Activated naive CD8-positive, alpha-beta T cell treated with anti-CD3 and anti-CD28 coated beads, Interleukin-2, amount 10 ng/mL, durations not matched to agents 7 days and 5 days (primary cell): Measurements from ENCODE around the gene ATP6V0A1. TPM values are rescaled to one million over a fixed set of nuclear protein-coding genes. Genes with fewer than 3 reads are reported as not detected.
"Not testable (repeated sequence)": the region's sequence is repeated elsewhere in the genome, so short reads cannot be mapped to it uniquely, and the experiment has no call there.

Experiments used
- ATAC-seq: fragments of 150-1000 bp; cut with Tn5 transposase; one replicate; pipeline ENCODE4 v1.10.0; 2021; ENCODE audit warnings: low read depth, moderate library complexity
- POLR2A ChIA-PET: fragments of 350-600 bp; sonication (Branson Sonifier 250); formaldehyde crosslinking; loops from one replicate; lab custom pipeline; 2021; ENCODE audit warnings: antibody characterized with exemption; lab: Charles Lee
- DNase-seq: peaks from one replicate; pipeline ENCODE4 v3.0.0; 2021
- H3K27ac Mint-ChIP-seq: one replicate; pipeline ENCODE4 v1.8.0; 2022; ENCODE audit warnings: mild to moderate bottlenecking, mixed read lengths
- H3K27me3 Mint-ChIP-seq: one replicate; pipeline ENCODE4 v1.8.0; 2022; ENCODE audit warnings: mild to moderate bottlenecking, moderate library complexity, mixed read lengths
- H3K36me3 Mint-ChIP-seq: one replicate; pipeline ENCODE4 v1.8.0; 2021; ENCODE audit warnings: mild to moderate bottlenecking, mixed read lengths
- H3K4me1 Mint-ChIP-seq: one replicate; pipeline ENCODE4 v1.8.0; 2021; ENCODE audit warnings: mixed read lengths
- H3K4me3 Mint-ChIP-seq: one replicate; pipeline ENCODE4 v1.8.0; 2022; ENCODE audit warnings: mild to moderate bottlenecking, moderate library complexity, mixed read lengths
- H3K9me3 Mint-ChIP-seq: one replicate; pipeline ENCODE4 v1.8.0; 2021; ENCODE audit warnings: mixed read lengths
- total RNA-seq, 2 experiments: library from RNA; stranded (reverse); gene quantifications; one replicate each; pipeline ENCODE4 v1.2.3, GENCODE V29; 2021

ATP6V0A1 gene
- total RNA-seq, 2 experiments from 2014 or later: 8.1 TPM

DNA sequence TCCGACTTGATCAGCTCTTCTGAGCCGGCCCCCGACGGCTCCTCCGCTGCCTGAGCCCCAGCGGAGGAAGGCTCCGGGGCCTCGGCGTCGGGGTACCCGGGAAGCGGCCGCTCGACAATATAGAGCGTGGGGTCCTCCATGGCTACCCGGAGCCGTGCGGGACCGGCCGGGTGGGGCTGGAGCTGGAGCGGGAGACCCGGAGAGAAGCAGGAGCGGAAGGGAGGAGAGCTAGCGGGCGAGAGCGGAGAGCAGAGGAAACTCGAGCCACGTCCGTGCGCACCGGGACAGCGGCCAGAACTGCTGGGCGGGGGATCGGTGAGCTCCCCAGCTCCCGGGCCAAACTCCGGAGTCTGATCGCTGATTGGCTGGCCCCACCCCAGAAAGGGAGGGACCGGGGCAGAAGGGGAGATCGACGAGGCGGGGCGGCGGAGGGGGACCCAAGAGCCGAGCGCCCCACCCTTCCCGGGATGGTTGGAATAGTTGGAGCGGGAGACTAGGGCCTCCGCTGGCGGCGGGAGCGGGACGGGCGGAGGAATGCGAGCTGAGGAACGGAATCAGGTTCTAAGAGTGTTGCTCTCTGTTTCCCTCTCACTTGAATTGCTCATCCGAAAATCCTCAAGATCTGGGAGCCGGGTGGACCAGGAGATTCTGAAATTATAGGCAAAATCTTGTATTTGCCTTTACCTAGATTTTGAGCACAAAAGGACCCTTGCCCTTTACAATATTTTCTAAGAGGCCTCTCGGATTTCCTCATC lies 35.5 kb upstream of the ATP6V0A1 start, which contains the start of gene CAVIN1:
CAVIN1 (minus strand) TSS at position 299 of the 755 bp plus-strand sequence; CDS start at position 140, 159 bp downstream.
- Mint-ChIP-seq H3K27ac (peak within 1 kb of the TSS; percentile 49), H3K4me1 (peaks cover 11% of the 10 kb centered on the region), H3K36me3 (no peaks in the 10 kb centered on the region), H3K4me3 (peak within 1 kb of the TSS; percentile 88), H3K9me3 (no peaks in the 10 kb centered on the region), H3K27me3 (peaks cover 62% of the 10 kb centered on the region)
- POLR2A ChIA-PET: interaction anchor here (1.4 kb wide), 1 partner anchor 144 kb away, joined by 4 read pairs; the partner anchor contains the start of gene MLX
- peak; percentile 58 for DNase-seq
- peak; percentile 24 for ATAC-seq

DNA sequence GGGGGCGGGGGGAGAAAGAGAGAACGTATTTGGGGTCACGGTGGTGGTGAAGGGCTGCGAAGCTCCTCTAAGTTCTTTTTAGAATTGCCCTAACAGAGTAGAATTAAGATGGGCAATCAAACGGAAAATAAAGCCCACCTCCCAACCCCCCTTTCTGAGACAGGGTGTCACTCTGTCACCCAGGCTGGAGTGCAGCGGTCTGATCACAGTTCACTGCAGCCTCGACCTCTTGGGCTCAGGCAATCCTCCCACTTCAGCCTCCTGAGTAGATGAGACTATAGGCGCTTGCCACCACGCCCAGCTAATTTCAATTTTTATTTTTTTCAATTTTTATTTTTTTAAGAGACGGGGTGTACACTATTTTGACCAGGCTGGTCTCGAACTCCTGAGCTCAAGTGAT lies 34.9 kb upstream of the ATP6V0A1 start:
- POLR2A ChIA-PET: interaction anchor here (0.7 kb wide), 1 partner anchor 65 kb away, joined by 3 read pairs; no protein-coding TSS in a partner anchor
- peak overlapping the region; percentile 88 for H3K4me3 Mint-ChIP-seq
- DNase-seq (no peak), ATAC-seq (no peak)
- no peaks in the 10 kb centered on the region for H3K36me3 Mint-ChIP-seq
- peaks cover 11% of the 10 kb centered on the region for H3K4me1 Mint-ChIP-seq
- H3K27ac Mint-ChIP-seq: no peak overlapping the region
- peaks cover 62% of the 10 kb centered on the region for H3K27me3 Mint-ChIP-seq
- no peaks in the 10 kb centered on the region for H3K9me3 Mint-ChIP-seq

DNA sequence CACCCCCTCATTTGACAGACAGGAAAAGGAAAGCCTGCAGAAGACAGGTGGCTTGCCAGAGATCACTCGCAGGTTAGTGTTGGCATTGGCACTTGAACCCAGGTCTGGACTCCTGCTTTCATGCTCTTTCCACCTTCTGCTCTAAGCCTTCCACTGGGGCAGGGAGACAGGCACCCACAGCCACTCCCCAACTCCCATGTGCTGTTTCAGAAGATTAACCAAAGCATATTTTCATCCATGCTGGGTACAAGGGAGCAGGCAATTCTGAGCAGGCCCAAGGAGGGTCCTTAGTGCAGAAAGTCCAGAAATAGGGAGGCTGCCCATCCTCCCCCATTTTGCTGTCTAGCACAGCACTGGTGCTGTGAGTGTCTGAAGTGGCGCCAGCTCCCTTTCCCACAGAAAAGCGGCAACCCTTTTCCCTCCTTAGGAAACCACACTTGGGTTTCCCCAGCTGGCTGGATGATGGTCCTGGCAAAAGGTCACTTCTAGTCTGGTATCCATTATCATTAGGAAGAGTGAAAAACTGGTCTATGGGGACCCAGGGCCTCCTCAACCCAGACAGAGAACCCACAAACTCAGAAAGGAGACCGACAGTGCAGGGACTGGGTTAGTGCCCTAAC lies 33.6 kb upstream of the ATP6V0A1 start:
- no peaks in the 10 kb centered on the region for H3K9me3 Mint-ChIP-seq
- H3K4me3 Mint-ChIP-seq: no peak overlapping the region
- H3K27me3 Mint-ChIP-seq: peaks cover 57% of the 10 kb centered on the region
- POLR2A ChIA-PET: no interaction called here
- peaks cover 8% of the 10 kb centered on the region for H3K4me1 Mint-ChIP-seq
- no peak overlapping the region for H3K27ac Mint-ChIP-seq
- ATAC-seq (no peak), DNase-seq (no peak)
- no peaks in the 10 kb centered on the region for H3K36me3 Mint-ChIP-seq

DNA sequence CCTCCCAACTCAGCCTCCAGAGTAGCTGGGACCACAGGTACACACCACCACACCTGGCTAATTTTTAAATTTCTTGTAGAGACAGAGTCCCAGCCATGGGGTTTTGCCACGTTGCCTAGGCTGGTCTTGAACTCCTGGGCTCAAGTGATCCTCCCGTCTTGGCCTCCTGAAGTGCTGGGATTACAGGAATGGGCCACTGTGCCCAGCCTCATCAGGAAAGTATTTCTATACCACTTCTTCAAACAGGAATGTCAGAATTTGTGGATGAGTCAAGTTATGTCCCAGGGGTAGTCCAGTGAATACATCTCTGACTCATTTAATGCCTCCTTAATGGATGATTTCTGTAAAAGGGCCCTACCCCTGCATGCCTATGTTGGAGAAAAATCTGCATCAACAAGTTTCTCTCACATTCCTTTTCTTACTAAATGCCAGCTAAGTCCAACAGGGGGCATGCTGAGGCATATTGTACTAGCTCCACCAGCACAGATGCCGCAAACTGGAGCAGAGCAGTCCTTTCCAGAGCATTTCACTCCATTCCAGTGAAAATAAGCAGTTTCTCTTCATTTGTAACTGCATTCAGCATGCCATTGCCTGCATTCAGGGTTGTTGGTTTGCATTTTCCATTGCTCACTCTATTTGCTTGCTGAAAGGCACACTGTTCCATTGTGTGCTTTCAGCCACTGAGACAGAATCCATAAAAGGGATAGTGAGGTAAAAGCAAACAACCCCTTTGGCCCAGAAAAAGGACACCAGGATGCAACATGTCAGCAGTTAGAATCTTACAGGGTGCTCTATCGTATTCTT lies 30.3 kb upstream of the ATP6V0A1 start:
- no peaks in the 10 kb centered on the region for H3K4me1 Mint-ChIP-seq
- no peaks in the 10 kb centered on the region for H3K9me3 Mint-ChIP-seq
- H3K36me3 Mint-ChIP-seq: no peaks in the 10 kb centered on the region
- ATAC-seq (peak; percentile 56), DNase-seq (no peak)
- H3K27ac Mint-ChIP-seq: no peak overlapping the region
- H3K4me3 Mint-ChIP-seq: no peak overlapping the region
- POLR2A ChIA-PET: interaction anchor here (0.6 kb wide), 1 partner anchor 180 kb away, joined by 4 read pairs; no protein-coding TSS in a partner anchor
- peaks cover 46% of the 10 kb centered on the region for H3K27me3 Mint-ChIP-seq

DNA sequence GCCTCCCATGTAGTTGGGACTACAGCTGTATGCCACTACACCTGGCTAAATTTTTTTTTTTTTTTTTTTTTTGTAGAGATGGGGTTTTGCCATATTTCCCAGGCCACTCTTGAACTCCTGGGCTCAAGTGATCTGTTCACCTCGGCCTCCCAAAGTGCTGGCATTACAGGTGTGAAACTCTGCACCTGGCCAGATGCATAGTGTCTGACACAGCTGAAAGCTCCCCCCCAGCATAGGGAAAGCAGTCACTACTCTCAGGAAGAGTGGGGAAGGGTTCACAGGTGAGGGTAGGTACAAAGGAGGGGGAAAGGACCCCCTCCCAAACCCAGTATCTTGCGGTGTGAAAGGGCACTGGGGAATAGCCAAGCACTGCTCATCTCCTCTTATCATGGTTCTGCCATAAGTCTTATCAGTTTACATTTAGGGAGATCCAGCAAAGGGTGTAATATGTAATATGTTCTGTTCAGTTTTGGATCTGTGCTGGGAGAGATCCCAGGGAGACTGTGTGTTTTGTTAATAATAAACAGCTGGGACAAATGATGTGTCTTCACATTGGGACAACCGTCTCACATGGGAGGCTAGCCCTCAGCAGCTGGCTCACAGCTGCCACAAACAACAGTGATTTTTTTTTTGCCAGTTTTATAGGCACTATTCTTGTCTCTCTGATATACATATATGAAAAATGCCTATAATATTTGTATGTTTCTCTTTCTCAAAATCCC lies 28.8 kb upstream of the ATP6V0A1 start:
- Mint-ChIP-seq H3K27me3 (peaks cover 34% of the 10 kb centered on the region), H3K9me3 (no peaks in the 10 kb centered on the region), H3K4me1 (no peaks in the 10 kb centered on the region), H3K4me3 (no peak overlapping the region), H3K27ac (no peak overlapping the region), H3K36me3 (no peaks in the 10 kb centered on the region)
- ATAC-seq (no peak), DNase-seq (no peak)
- POLR2A ChIA-PET: interaction anchor here (0.6 kb wide), 1 partner anchor 100 kb away, joined by 3 read pairs; no protein-coding TSS in a partner anchor

DNA sequence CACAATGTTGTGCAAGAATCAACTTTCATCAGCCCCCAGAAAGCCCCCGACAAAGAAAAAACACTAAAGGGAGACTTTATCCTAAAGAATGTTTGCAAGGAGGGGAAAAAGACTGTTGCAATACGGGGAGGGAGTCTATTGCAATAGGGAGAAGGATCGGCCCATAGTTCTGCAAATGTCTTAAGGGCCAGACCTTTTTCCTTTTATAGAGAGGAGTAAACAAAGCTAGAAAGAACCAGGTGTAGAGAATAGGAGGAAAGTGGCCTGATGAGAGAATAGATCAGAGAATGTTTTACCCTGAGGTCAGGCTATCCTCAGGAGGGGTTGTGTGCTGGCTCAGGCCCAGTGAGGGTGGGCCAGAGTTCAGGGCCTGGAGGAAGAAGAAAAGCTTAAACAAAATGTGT lies 26.9 kb upstream of the ATP6V0A1 start:
- POLR2A ChIA-PET: no interaction called here
- DNase-seq: no peak
- no peaks in the 10 kb centered on the region for H3K9me3 Mint-ChIP-seq
- no peaks in the 10 kb centered on the region for H3K36me3 Mint-ChIP-seq
- H3K27me3 Mint-ChIP-seq: peaks cover 27% of the 10 kb centered on the region
- ATAC-seq: no peak
- H3K4me3 Mint-ChIP-seq: no peak overlapping the region
- H3K4me1 Mint-ChIP-seq: no peaks in the 10 kb centered on the region
- no peak overlapping the region for H3K27ac Mint-ChIP-seq

DNA sequence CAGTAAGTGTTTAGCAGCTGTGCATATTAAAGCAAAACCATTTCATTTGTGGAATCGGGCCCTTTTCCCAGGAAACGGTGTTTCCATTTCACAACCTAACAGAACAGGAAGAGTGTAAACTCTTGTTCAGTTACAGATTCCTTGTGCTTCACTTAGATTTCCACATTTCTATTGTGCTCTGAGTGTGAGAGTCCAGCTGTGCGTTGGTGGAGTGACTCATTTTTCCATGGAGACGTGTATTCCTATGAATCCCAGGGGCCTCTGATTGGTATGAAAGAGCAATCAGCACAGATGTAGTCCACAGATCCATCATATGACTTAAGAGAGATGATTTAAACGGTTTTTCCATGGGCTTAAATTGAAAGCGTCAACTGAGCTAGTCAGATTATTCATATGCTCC lies 22.3 kb upstream of the ATP6V0A1 start:
- no peak overlapping the region for H3K4me3 Mint-ChIP-seq
- peaks cover under 1% of the 10 kb centered on the region for H3K4me1 Mint-ChIP-seq
- ATAC-seq: no peak
- DNase-seq: no peak
- H3K27ac Mint-ChIP-seq: no peak overlapping the region
- H3K27me3 Mint-ChIP-seq: peaks cover 13% of the 10 kb centered on the region
- POLR2A ChIA-PET: no interaction called here
- H3K36me3 Mint-ChIP-seq: no peaks in the 10 kb centered on the region
- no peaks in the 10 kb centered on the region for H3K9me3 Mint-ChIP-seq

DNA sequence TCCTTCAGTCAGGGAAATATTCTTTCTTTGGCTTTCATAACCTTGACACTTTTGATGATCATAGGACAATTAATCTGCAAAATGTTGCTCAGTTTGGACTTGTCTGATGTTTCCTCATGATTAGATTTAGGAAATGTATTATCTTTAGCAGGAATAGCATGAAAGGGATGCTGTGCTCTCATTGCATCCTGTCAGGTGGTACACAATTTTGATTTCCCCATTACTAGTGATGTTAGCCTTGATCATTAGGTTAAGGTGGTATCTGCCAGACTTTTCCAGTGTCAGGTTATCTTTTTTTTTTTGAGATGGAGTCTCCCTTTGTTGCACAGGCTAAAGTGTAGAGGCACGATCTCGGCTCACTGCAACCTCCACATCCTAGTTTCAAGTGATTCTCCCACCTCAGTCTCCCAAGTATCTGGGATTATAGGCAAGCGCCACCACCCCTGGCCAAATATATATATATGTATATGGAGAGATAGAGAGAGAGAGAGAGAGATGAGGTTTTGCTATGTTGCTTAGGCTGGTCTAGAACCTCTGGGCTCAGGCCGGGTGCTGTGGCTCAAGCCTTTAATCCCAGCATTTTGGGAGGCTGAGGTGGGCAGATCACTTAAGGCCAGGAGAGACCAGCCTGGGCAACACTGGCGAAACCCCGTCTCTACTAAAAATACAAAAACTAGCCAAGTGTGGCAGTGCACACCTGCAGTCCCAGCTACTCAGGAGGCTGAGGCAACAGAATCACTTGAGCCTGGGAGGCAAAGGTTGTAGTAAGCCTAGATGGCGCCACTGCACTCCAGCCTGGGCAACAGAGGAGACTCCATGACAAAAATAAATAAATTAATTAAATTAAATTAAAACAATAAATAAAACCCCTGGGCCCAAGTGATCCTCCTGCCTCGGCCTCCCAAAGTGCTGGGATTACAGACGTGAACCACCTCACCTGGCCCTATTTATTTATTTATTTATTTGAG lies 19.8 kb upstream of the ATP6V0A1 start:
- H3K27me3 Mint-ChIP-seq: peaks cover 12% of the 10 kb centered on the region
- no peaks in the 10 kb centered on the region for H3K36me3 Mint-ChIP-seq
- H3K4me1 Mint-ChIP-seq: peaks cover 6% of the 10 kb centered on the region
- POLR2A ChIA-PET: interaction anchor here (0.6 kb wide), 1 partner anchor 21 kb away, joined by 3 read pairs; no protein-coding TSS in a partner anchor
- ATAC-seq (peak; percentile 63), DNase-seq (peak; percentile 47)
- no peak overlapping the region for H3K27ac Mint-ChIP-seq
- no peak overlapping the region for H3K4me3 Mint-ChIP-seq
- no peaks in the 10 kb centered on the region for H3K9me3 Mint-ChIP-seq

DNA sequence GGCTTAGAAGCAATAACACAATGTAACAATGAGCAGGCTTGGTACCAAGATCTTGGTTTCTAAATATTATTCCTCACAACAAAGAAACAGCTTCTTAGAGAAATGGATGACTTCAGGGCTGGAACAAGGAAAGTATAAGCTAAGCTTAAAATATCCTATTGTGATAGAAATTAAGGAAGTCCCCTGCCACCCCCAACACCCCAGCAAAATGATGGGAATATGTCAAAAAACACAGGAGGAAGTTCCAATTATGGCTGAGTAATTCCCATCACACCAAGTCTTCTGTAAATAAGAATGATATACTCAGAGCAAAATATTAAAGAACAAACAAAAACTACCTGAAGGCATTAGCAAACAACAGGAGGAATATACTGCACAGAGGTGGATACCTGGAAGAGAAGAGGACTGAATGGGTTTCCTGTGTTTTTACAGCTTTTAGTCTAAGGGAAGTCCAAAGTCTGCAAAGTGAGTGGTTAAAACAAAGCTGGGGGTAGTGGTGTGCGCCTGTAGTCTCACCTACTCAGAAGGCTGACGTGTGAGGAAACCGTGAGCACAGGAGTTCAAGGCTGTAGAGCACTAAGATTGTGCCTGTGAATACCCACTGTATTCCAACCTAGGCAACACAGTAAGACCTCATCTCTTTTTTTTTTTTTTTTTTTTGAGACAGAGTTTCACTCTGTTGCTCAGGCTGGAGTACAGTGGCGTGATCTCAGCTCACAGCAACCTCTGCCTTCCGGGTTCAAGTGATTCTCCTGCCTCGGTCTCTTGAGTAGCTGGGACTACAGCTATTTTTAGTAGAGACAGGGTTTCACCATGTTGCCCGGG lies 17.1 kb upstream of the ATP6V0A1 start:
- Mint-ChIP-seq H3K9me3 (no peaks in the 10 kb centered on the region), H3K4me1 (peaks cover 6% of the 10 kb centered on the region), H3K27me3 (peaks cover 11% of the 10 kb centered on the region), H3K4me3 (peak overlapping the region; percentile 2), H3K27ac (peak overlapping the region; percentile 26), H3K36me3 (no peaks in the 10 kb centered on the region)
- POLR2A ChIA-PET: interaction anchor here (0.6 kb wide), 1 partner anchor 15 kb away, joined by 3 read pairs; no protein-coding TSS in a partner anchor
- DNase-seq (no peak), ATAC-seq (peak; percentile 77)

DNA sequence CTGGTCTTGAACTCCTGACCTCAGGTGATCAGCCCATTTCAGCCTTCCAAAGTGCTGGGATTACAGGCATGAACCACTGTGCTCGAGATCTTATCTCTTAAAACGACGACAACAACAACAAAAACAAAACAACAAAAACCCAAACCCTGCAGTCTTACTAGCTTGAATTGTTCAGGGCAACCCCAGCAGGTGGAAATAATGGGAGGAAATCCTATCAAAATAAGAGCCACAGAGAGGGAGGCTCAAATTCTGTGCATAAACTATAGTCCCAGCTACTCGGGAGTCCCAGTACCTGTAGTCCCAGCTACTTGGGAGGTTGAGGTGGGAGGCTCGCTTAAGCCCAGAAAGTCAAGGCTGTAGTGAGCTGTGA lies 16.5 kb upstream of the ATP6V0A1 start:
- DNase-seq (no peak), ATAC-seq (no peak)
- H3K9me3 Mint-ChIP-seq: no peaks in the 10 kb centered on the region
- no peaks in the 10 kb centered on the region for H3K36me3 Mint-ChIP-seq
- H3K4me3 Mint-ChIP-seq: peak overlapping the region; percentile 2
- peak overlapping the region; percentile 26 for H3K27ac Mint-ChIP-seq
- POLR2A ChIA-PET: interaction anchor here (0.6 kb wide), 1 partner anchor 14 kb away, joined by 3 read pairs; no protein-coding TSS in a partner anchor
- H3K4me1 Mint-ChIP-seq: peaks cover 6% of the 10 kb centered on the region
- H3K27me3 Mint-ChIP-seq: peaks cover 11% of the 10 kb centered on the region

DNA sequence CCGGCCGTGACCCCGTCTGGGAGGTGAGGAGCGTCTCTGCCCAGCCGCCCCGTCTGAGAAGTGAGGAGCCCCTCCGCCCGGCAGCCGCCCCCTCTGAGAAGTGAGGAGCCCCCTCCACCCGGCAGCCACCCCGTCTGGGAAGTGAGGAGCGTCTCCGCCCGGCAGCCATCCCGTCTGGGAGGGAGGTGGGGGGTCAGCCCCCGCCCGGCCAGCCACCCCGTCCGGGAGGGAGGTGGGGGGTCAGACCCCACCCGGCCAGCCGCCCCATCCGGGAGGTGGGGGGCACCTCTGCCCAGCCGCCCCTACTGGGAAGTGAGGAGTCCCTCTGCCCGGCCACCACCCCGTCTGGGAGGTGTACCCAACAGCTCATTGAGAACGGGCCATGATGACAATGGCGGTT lies 9.5 kb upstream of the ATP6V0A1 start:
- H3K9me3 Mint-ChIP-seq, ATAC-seq, H3K27ac Mint-ChIP-seq, DNase-seq, POLR2A ChIA-PET, H3K4me1 Mint-ChIP-seq, H3K4me3 Mint-ChIP-seq, H3K36me3 Mint-ChIP-seq: not testable (repeated sequence)
- H3K27me3 Mint-ChIP-seq: peaks cover 23% of the 10 kb centered on the region
